ENCODE results near the gene PRUNE2. TPM values are rescaled to one million over a fixed set of nuclear protein-coding genes. Genes with fewer than 3 reads are reported as not detected.

The PRUNE2 gene
- total RNA-seq, 1 experiment from 2014 or later = 2.0 TPM

GRCh38 chr9:76732341-76732958 is 173.5 kb downstream of the PRUNE2 start:
- DNase-seq (ENCODE audit: low read depth) = no peak

DNA sequence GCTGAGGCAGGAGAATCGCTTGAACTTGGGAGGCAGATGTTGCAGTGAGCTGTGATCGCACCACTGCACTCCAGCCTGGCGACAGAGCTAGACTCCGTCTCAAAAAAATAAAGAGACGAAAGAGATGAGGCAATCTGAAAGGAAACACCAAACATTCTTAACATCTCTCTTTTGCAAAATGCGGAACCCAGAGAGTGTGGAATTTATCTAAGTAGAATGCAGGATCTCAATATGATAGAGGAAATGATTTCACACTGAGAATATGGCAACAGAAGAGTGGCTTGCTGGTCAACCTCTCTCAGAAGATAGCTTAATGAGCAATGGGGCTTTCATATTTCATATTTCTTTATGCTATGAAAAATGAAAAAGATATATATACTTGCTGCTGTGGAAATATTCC is 175.1 kb downstream of the PRUNE2 start:
- no peak for DNase-seq (ENCODE audit: low read depth)

DNA sequence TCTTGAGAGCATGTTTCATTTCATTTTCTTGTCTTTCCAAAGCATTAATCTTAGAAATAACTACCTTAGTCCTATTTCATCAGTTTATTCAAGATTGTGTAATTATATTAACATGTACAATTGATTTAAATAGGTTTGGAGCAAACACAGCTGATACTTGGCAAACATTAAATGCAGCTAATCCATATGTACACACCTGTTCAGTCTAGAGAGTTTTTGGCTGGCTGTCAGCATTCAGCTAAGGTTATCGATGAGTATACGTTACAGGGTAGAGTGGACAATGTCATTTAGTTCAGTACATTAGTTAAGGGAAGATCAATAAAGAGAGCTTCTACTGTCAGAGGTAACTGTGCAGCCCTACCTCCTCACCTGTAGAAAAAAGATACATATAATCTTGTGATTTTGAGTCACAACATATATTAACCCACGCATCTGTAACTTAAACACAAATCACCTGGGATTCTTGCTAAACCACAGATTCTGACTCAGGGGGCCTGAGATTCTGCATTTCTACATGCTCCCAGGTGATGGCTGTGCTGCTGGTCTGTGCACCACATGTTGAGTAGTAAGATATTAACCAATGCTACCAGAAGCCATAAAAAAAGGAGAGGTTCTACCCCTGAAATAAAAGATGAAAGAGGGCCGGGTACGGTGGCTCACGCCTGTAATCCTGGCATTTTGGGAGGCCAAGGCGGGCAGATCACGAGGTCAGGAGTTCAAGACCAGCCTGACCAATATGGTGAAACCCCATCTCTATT is 175.8 kb downstream of the PRUNE2 start:
- DNase-seq (ENCODE audit: low read depth) = no peak

GRCh38 chr9:76729116-76729515 is 176.8 kb downstream of the PRUNE2 start:
- no peak for DNase-seq (ENCODE audit: low read depth)

GRCh38 chr9:76725885-76726284 is 180.0 kb downstream of the PRUNE2 start:
- DNase-seq (ENCODE audit: low read depth) = no peak

DNA sequence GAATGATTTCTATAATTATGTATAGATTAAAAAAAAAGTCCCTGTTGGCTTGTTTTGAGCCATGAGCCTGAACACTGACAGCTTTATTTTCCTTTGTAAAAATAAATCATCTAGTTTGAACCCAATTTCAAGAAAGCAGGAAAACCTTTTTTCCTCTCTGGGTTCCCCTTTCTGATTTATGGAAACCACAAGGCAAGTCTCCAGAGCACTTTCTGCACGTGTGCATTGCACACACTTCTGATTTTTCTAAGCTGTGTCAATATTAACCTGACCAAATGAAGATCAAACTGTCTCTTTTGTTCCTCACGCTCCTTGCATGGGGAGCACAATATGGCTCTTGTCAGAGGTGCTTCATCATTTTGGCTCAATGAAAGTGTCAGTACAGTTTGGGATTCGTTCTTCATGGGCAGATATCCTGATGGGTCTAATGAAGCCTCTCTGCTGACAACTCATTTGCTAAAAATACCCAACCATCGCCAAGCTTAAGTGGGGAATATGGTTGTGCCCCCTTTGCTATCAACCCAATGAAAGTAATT is 180.8 kb downstream of the PRUNE2 start:
- DNase-seq (ENCODE audit: low read depth) = no peak

DNA sequence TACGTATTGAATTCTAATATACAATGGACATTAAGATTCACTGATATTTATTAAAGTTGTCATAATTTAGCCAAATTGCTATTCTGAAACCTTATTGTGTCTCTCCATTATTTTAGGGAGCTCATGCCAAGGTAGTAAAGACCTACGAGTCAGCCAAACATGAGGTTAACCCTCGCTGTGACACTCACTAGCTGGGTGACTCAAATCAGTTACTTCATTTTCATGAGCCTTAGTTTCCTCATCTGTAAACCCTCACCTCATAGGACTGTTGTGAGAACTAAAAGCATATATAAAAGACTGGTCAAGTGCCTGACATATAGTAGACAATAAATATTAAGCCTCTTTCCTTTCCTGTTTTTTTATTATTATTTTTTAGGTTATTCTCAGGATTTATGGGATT is 185.7 kb downstream of the PRUNE2 start:
- DNase-seq (ENCODE audit: low read depth) = no peak

DNA sequence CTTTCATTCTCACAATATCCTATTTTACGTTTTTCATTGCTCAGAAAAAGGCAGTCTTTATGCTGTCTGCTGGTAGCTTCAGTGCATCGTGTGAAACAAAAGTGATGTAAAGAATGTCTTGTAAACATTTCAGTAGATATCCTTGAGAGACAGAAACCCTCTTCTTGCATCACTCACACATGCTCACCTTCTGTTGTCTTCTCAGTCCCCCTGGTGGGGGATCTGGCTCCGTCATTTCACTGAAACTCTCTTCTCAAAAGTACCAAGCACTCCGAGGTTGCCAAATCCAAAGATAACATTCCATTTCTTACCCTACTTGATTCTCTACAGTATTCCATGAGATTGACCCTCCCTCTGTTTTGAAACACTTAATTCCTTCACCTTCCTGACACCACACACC is 187.7 kb downstream of the PRUNE2 start:
- DNase-seq (ENCODE audit: low read depth) = no peak

GRCh38 chr9:76717613-76718012 is 188.3 kb downstream of the PRUNE2 start:
- peak; percentile 25 for DNase-seq (ENCODE audit: low read depth)

GRCh38 chr9:76717176-76717575 is 188.7 kb downstream of the PRUNE2 start:
- no peak for DNase-seq (ENCODE audit: low read depth)

- peak; percentile 17 for DNase-seq (ENCODE audit: low read depth)
Observed at GRCh38 chr9:76716085-76716672, 189.7 kb downstream of the PRUNE2 start.

DNA sequence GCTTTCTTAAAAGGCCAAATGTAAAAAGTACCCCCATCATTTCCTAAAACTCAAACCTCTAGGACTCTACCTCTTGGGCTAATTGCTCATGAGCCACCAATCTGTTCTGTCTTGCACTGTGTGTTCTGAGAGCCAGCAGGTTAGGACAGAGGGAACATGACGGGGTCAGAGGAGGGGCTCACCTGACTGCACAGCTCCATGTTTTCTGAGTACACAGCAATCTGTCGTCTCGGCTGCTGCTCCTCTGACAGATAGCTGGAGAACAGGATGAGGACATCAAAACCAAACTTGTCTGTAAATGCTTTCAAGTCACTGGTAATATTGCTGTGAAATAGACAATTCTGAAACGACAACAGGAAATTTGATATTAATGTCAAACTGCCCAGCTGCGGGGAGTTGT is 192.5 kb downstream of the PRUNE2 start:
- DNase-seq (ENCODE audit: low read depth) = no peak

- no peak for DNase-seq (ENCODE audit: low read depth)
Observed at GRCh38 chr9:76709020-76709419, 196.9 kb downstream of the PRUNE2 start.

DNA sequence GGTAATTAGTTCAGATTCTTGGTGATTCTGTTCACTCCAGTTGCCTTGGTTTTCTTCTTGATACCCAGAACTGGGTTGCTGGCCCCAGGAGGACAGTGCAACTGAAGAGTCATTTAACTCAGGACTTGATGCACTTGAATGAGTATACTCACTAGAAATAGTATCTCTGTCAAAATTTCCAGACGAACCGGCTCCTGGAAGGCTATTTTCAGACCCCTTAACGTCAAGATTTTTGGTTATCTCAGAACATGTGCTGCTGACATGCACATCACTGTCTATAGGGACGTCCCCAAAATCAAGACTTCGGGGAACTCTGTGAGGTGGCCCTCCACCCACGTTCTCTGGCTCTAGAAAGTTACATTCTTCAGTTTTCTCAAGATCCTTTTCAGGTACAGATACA is 198.4 kb downstream of the PRUNE2 start:
- DNase-seq (ENCODE audit: low read depth) = no peak

DNA sequence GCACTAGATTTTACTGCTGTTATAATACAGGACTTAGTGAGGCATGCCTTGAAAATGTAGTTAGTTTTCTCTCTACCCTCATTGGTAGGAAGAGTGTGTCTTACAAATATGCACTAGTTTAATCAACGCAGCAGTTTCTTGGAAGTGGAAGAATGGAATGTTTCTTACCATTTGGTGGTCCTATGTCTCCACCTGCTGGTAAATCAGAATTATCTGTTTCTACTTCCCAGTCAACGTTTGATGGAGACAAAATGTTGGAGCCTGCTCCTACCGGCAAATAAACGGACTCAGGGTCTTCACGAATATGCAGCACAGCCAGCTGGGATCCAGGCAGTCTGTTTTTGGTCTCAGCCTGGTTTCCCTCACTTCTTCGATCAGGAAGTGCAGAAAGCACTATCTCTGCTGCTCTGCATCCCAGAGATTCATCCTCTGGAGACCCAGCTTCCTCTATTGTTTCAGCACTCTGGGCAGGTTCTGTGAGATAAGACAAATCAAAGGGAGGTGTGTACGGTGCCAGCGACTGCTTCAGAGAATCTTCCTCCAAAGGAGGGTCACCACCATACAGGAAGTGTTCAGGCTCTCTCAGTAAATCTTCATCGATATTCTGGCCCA is 201.2 kb downstream of the PRUNE2 start:
- peak; percentile 69 for DNase-seq (ENCODE audit: low read depth)

DNA sequence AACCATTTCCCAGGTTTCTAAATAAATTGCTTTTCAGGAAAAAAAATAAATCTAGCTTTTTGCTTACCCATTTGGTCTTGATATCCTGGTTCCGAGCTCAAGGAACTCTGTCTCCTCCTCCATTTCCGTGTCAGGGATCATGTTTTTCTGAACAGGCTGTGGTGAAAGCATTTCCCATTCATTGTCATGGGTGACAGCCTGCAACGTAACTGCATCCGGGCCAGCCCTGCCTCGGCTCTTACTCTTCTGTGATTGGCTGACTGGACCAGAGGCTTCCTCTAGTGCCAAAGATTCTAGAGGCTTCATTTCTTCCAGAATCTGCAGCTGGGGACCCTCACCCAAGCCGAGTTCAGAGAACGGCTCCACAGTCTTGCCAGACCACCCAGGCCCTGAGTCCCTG is 202.6 kb downstream of the PRUNE2 start:
- no peak for DNase-seq (ENCODE audit: low read depth)

GRCh38 chr9:76701441-76702039 is 204.4 kb downstream of the PRUNE2 start:
- peak; percentile 23 for DNase-seq (ENCODE audit: low read depth)

GRCh38 chr9:76700916-76701315 is 205.0 kb downstream of the PRUNE2 start:
- DNase-seq (ENCODE audit: low read depth) = no peak

DNA sequence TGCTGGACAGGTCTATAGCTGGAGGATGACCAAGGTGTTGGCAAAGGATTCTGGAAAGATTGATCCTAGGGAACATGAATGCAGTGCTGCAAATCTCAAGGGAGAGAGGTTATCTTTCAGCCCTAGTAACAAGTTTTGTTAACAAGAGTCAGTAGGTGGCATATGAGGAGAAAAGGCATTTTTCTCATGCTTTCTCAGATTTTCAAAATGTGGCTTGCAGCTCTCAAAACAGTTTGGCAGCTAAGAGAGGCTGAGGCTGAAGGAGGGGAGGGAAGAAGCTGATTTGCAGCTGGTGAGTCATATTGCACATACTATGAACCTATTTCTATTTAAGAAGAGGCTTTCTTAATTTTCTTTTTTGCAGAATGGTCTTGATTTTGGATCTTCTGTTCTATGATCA is 205.9 kb downstream of the PRUNE2 start:
- DNase-seq (ENCODE audit: low read depth) = no peak

DNA sequence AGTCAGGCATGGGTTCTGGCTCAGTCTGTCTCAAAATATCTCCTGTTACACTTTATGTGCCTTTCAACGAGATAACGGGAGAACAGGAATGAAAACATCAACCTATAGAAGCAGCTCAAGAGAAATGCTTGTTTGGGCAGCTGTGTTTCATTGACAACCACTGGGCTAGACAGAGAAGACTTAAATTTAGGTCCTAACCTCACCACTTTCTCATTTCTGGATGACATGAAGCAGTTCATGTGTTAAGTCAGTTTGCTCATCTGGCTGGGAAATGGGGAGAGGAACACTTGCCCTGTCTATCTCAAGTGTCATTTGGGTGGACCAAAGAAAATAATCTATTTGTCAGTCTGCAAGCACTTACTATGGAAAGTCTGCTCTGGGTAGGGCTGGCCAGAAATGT is 208.4 kb downstream of the PRUNE2 start:
- DNase-seq (ENCODE audit: low read depth) = no peak

GRCh38 chr9:76697081-76697480 is 208.8 kb downstream of the PRUNE2 start:
- DNase-seq (ENCODE audit: low read depth) = no peak

DNA sequence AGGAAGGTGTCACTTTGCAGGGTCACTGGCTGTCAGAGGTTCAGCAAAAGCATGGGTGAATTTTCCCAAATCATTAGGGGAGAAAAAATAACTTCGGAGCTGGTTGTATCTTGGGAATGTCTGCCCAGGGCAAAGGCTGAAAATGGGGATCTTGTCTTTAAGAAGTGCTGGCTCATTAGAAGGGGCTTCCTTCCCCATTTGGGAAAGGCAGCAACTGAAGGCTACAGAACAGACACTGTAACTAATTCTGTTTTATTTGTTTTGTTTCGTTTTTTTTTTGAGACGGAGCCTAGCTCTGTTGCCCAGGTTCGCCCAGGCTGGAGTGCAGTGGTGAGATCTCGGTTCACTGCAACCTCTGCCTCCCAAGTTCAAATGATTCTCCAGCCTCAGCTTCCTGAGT is 212.0 kb downstream of the PRUNE2 start:
- DNase-seq (ENCODE audit: low read depth) = no peak
